ENCODE results near the gene CCDC184.
A peak's percentile ranks its signal among the peaks of the same experiment; 100 is the strongest.
"Not testable (repeated sequence)": the region's sequence is repeated elsewhere in the genome, so short reads cannot be mapped to it uniquely, and the experiment has no call there.

The CCDC184 gene

DNA sequence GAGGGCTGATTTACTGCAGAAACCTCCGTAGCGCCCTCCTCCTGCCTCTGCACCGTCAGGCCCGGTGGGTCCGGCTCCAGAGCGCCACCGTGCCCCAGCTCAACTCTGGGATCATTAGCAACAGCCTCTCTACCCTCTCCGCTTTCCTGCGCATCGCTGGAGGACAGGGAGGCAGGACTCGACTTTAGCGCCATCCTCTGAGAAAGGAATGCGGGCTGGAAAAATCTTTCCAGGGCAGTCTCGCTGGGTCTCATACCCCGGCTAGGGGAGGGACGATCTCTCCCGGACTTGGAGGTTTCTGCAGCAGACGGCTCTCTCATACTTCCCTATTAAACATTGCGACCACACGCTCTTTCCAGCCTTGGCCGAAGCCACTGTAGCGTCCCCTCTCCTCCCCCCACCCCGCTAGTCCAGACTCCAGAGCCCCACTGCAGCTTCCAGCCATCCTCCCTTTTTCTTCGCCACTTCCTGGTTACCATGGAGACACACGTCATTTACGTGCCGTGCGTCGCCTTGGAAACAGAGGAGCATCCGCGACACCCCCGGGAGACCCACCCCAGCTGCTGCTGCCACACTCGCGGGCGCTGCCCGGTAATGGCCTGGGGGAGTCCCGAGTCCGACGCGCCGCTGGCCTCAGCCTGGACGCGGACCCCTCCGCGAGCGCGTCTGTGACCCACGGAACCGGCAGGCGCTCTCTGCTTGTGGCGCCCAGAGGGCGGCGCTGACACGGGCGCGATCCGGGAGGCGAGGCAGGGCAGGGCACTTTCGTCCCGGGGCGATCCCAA is at the start of gene CCDC184:
CCDC184 (plus strand) TSS at position 554 of the 785 bp plus-strand sequence. CDS start 479 bp downstream, outside the sequence.
- peak; percentile 33 for DNase-seq

DNA sequence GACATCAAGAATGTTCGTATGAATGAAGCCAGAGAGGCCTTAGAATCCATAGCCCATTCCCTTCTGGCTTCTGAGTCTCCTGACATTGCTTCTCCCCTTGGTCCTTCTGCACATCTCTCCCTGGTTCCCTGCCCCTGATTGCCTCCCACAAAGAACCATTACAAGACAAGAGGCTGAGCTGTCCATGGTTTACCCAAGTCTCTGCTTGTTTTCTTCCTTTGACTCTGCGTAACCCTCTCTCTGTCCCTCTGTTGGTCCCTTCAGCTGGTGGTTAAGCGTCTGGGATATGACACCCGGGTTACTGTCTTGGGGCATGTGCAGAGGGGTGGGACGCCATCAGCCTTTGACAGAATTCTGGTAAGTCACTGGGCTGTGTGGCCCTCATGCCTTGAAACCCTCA is 48.4 kb upstream of the CCDC184 start:
- no peak for DNase-seq

DNA sequence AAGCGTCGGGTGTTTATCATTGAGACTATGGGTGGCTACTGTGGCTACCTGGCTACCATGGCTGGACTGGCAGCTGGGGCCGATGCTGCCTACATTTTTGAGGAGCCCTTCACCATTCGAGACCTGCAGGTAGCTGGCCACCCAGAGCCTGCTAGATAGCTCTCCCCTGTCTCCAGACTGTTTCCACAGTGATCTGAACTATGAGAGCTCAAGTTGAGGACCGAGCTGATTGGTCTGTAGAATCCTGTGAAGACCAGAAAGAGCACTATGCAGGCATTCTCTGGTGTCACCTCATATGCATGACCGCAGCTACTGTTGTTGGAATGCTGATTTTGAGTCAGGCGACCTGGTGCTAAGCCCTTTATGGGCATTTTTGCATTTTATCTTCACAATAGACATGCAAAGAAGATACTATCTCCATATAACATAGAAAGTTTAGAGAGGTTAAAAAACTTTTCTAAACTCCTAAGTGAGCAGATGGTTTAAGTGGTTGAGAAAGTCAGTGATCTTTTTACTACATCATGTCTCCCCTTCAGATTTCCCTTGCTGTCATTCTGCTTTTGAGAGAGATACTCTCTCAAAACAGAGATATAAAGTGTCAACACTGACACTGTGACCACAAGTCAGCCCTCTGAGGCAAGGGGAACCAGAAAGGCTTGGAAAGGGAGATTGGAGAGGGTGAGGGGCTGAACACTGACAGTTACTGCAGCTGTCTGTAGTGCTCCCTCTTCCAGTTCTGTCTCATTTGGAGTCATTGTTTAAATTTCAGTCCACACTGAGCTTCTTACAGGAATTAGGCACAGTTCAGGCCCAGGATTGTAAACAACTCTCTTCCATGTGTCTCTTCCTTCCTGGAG is 40.4 kb upstream of the CCDC184 start:
- no peak for DNase-seq

DNA sequence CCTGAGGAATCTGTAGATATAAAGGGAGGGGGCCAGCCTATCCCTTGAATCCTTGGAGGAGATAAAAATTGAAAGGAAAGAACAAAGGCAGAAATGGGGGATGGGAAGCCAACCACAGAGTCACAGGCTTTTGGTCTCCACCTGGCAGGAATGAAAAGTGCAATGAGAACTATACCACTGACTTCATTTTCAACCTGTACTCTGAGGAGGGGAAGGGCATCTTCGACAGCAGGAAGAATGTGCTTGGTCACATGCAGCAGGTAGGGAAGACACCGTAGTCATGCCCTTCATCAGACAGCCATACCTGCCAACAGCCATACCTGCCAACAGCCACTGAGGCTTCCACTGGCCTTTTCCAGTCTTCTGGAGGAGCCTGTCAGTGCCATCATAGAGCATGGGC is 39.5 kb upstream of the CCDC184 start:
- no peak for DNase-seq

DNA sequence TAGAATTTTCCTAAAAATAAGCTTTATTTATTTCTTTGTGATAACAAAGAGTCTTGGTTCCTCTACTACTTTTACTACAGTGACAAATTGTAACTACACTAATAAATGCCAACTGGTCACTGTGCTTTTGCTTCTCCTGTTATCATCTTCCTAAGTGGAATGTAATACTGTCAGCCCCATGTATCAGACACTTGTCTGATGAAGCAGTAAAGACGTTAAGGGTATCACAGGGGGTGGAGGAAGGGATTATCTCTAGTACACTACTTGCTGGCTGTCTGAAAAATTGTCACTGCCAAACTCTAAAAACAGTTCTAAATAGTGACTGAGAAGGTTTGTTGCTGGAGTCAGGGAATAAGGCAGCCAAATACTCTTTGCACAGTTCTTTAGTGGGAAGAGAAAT is 37.5 kb upstream of the CCDC184 start:
- no peak for DNase-seq

DNA sequence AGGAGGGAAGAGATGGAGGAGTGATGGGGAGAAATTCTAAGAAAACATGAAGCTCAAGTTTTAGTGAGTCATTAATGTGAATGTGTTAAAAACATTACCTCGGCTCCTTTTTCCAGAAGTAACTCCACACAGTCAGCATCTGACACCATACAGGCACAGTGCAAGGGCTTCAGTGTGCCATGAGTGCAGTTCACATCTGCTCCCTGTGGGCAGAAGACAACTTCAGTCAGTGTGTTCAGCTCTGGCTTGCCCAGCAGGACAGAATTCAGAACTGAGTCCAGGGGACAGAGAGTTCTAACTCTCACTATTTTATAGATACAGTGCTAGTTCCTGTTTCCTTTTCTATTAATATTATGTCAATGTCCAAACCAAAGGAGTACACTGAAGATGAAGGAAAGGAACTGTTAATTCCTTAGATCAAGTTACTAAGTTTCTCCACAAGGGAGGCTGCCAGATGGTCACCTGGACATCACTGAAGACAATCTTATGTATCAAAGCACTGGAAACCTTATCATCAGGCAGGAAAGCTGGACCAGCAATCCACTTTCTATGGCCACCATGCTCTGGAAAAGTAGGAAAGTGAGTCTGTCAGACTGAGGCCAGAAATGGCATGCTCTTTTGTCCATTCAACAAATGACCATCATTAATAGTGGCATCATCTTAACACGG is 32.2 kb upstream of the CCDC184 start:
- no peak for DNase-seq

DNA sequence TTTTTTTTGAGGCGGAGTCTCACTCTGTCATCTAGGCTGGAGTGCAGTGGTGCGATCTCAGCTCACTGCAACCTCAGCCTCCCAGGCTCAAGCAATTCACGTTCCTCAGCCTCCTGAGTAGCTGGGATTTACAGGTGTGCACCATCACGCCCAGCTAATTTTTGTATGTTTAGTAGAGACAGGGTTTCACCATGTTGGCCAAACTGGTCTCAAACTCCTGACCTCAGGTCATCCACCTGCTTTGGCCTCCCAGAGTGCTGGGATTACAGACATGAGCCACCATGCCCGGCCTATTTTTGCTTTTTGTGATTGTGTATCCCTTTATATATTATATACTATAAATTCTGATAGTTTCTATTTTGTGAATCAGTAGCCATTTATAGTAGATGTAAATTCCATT is 27.7 kb upstream of the CCDC184 start:
- DNase-seq = not testable (repeated sequence)

DNA sequence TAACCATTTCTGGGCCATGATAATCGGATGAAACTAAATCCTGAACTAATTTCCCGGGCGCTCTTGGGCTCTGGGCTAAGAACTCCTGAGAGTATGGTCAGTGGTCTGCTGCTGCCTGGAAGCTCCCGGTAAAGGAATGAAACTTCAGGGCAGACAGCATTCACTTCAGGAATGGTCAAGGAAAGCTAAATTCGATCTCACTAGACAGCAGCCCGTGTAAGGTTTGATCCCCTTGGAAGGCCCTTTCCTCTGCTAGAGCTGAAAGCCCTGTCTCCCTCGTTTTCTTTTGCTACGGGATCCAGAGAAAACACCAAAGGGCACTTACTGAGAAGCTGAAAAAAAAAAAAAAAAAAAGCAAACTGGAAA is 26.8 kb upstream of the CCDC184 start:
- no peak for DNase-seq

DNA sequence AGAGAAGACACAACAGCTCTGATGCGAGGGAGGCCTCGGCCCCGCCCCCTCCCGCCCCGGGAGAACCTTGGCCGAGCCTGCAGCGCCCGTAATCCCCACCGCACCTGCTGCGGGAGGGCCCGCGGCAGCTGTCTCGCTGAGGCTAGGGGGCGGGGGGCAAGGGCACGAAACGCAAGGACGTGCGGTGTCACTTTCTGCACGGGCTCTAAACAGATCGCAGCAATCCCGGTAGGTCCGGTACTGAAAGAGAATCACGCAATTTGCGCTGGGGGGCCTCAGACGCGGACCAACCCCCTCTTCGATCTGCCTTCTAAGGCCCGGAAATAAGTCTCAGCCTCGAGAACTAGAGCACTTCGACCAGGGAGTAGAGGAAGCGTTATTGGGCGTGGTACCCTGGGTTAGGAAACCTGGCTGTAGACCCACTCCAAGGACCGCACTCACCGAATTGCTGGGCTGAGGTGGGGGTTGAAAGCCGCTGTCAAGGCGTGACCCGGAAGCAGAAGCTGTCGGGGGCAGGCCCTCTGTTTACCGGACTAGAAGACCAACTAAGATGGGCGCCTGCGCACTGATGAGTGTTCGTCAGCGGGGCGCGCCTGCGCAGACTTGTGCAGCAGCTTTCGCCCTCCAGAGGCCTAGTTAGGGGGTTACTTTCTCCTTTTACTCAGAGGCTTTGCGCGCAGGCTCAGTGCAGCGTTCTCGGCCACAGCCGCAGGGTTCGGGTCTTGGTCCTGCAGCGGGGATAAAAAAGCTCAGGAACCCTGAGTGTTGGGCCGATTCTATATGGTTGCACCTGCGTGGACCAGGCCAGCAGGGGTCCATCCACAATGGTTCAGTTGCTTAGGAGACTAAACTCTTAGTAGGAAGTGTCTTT is 26.2 kb upstream of the CCDC184 start, which contains the start of gene ASB8:
ASB8 (minus strand) TSS at position 498 of the 871 bp plus-strand sequence. CDS start 4,019 bp downstream, outside the sequence.
- DNase-seq = peak; percentile 94

DNA sequence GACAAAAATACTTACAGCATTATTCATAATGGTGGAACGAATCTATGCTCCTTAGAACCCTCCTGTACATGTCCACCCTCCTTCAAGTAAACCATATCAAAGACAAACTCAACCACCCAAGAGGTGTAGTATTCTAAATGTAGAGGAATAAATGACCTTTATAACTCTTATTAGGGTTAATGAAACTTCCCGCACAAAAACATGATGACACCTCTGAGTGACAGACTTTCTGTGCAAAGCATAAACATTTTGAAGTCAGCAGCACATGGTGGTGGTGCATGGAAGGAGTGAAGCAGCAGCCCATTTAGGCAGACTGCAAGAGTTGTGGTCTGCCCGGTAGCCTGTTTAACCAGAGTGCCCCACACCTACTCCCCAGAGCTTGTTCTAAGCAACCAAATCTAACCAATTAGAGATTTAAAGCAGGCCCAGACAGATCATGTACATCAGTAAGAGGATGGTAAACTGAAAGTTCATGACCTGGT is 25.5 kb upstream of the CCDC184 start:
- no peak for DNase-seq

DNA sequence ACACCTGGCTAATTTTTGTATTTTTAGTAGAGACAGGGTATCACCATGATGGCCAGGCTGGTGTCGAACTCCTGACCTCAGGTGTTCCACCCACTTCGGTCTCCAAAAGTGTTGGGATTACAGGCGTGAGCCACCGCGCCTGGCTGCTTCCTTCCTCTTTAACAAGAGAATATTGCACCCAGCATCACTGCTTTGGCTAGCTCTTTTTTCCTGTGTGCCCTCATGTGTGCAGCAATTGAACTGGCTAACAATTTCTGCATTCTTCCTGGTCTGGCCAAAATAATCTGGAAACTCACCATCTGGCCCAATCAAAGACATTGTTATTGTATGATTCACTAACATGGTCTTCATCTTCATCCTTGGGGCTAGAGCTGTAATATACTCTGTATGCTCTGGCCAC is 23.4 kb upstream of the CCDC184 start:
- no peak for DNase-seq

DNA sequence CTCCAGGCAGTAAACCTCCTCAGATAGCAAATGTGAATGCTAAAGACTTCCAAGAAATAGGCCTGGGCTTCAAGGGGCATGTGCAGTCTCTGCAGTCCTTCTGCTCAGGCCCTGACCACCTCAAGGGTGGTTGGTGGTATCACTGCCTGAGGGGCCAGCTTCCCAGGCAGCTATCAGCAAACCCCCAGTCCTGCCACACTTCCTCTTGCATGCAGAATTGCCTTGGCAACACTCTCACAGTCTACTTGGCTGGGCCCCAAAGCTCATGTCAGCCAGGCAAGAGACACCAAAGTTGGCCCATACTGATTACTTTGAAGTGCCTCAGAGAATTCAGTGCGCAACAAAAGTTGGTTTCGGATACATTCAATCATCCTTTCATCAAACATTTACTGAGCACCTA is 22.6 kb upstream of the CCDC184 start:
- DNase-seq = no peak

DNA sequence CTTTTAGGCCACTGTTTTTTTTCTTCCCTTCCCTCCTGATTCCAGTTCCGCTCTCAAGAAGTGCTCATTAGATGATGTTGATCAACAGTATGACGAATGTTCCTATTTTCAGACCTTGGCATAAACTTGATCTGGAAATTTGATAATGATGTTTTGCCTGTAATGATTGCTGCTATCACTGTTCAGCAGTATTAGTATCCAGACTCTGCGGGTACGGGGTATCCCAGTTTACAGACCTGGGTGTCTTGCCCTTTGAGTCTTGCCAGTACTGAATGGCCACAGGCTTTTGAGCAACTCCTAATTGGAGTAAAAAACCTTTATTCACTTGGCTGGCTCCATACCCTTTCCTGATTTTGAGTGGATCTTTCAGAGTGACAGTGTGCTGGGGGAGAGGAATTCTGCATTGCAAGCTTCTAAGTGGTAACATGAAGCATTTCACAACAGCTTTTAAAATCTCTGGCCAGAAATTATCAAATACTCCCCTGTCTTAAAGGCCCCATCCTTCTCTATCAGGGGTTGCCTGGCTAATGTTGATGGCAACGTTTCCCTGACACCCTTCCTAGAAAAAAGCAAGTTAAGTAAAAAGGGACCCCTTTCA is 20.2 kb upstream of the CCDC184 start:
- DNase-seq = no peak

DNA sequence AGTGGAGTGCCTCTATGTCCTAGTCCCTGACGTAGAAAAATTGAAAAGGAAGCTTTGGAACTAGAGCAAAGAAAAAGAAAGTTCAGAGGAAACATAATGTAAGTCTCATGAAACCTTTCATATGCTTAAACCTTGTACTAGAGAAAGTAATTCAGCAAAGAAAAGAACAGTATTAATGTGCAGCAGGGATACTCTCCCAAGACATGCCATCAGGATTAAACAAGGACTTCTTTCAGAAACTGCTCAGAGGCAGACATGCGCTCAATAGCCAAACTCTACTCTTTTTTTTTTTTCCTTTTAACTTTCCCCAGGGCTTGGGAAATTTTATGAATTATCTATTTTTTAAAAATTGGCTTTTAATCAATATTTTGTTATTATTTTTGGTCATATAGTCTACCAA is 19.0 kb upstream of the CCDC184 start:
- DNase-seq = no peak

DNA sequence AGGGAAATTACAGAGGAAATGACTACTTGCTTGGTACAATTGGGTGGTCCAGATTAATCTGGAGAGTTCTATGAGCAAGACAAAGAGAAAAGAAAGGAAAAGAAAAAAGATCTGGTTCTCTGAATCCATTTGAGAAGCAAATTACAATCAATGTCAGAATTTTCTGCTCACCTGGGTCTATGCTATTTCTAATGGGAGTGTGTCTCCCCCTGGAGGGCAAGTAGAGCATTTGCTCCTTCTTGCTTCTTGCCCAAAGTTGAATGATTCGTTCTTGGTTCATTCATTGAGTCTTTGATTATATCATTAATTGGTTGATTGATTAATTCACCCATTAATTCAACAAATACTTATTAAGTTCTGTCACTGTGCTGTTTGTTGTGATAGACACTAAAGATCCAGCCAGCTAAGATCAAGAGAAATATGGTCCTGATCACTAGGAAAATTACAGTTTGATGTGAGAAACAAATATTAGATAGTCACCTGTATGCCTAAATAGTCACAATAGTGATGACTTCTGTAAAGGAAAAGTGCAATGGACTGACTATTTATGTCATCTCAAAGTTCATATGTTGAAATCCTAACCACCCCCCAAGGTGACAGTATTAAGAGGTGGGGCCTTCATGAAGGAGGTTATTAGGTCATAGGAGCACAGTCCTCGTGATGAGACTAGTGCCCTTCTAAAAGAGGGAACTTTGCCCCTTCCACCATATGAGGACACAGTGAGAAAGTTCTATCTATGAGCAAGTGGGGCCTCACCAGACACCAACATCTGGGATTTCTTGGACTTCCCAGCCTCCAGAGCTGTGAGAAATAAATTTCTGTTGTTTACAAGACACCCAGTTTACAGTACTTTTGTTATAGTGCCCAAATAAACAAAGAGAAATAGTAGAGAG is 18.1 kb upstream of the CCDC184 start:
- DNase-seq = peak; percentile 48

DNA sequence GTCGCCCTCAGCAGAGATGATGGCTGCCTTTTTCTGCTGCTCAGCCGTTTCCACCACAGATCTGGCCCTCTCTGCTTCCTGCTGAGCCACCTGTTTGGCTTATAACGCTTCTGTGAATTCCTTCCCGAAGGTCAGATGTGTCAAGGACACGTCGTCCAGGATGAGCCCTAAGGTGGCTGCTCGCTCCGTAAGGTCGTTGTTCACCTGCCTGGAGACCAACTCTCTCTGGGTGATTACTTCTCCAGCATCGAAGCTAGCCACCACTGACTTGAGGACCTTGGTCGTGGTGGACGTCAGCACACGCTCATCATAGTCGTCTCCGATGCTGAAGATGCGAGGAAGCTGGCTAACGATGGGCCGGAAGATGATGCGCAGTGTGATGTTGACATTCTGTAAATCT is 14.4 kb upstream of the CCDC184 start:
- no peak for DNase-seq

DNA sequence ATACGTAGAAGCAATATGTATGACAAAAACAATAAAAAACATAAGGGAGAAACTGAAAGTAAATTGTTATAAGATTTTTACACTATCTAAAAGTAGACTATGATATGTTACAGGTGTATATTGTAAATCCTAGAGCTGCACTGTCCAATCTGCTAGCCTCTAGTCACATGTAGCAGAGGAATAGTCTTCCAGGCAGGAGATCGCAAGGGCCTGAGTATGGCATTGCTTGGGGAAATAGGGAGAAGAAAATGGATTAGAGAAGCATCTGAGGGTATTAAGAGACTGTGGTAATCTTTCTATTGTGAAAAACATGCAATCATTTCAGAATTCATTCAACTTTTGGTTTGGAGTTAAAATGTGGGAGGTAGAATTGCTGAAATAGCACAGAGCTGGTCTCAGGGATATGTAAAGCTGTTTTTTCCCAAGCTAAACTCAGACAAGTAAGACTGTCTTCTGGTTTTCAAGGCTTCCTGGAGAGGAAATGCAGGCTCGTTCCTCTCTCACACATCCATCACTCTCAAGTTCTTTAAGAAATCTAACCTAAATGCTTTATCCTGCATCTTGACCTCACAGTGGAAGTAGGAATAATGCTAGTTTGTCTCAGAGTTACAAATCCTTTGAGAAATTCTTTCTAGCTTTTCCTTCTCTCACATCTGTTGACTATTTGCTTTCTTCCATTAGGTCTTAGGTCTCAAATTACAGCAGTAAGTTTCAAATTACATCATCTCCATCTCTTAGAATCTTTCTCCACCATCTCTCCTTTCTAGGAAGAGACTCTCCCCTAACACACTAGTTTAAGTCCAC is 7.6 kb upstream of the CCDC184 start:
- no peak for DNase-seq

DNA sequence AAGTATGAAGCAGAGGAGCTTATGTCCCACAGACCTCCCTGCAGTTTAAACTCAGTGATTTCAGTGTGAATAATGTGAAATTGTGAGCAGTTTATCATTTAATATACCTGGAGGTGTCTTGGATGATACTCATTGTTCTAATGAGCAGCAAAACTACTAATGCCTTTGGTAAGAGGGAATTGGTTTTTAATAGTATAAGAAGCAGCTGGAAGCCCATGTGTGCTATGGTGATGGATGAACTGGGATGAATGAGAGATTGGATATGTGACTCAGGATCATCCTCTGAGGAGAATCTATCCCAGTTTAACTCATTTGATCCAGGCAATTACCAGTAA is 7.1 kb upstream of the CCDC184 start:
- no peak for DNase-seq

DNA sequence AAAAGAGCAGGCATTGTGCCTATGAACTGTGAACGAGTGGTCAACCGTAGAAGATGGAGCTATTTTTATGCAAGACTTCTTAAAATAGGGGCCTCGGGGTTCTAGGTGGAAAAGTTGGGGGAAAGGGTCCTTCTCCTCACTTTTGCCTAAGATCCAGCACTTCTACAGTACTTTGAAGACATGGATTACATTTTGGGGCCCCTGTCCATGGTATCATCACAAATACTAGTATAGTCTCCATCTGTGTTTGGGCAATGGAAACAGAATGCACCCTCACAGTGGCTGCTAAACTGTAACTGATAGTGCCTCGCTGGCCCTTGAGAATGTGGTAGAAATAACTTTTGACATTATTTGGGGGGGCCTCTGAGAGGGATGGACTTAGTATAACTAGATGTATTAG is 5.5 kb upstream of the CCDC184 start:
- DNase-seq = no peak

DNA sequence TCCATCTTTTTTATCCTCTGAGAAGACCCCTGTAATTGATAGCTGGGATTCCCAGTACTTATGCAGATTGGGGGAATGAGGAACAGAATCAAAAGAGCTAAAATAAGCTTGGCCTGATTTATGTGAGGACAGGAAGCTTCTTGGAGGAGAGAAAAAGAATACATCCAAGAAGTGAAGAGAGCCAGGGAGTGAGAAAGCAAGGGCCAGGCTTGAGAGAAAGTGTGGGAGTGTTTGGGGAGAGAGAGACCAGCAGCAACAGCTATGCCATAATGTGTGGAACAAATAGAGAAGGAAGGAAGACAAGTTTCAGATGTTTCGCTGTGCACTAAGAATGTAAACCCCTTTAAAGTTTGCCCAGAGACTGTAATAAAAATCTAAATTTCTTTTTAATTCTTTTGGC is 4.0 kb upstream of the CCDC184 start:
- DNase-seq = no peak

Data from NCI-H2081 treated with DMSO at 0.1 percent for 48 hours (cell line).